Testis (tissue), 2 donors: ENCODE results near the gene ASAP2.

Experiments
- CTCF ChIP-seq, 3 experiments: fragments of 450-650 bp in 2 of 3; fragments of 200-600 bp in 1 of 3; sonication (generic) in 1 of 3; IDR thresholded peaks; one replicate each; pipeline ENCODE4 v1.5.1; 2016 to 2019; ENCODE audit warnings: antibody characterized with exemption in 3 of 3, mild to moderate bottlenecking in 2 of 3, moderate library complexity in 1 of 3
- POLR2A ChIP-seq: fragments of 450-650 bp; IDR thresholded peaks from one replicate; pipeline ENCODE4 v1.6.1; 2017; ENCODE audit warnings: antibody characterized with exemption, mild to moderate bottlenecking, moderate library complexity

GRCh38 chr2:9191041-9191481, 15.6 kb upstream of the ASAP2 start:
- TF ChIP-seq CTCF (IDR thresholded peaks at IDR 0.05): no peak
- no peak for TF ChIP-seq POLR2A
